ENCODE data around the gene MAP2K7.

DNA sequence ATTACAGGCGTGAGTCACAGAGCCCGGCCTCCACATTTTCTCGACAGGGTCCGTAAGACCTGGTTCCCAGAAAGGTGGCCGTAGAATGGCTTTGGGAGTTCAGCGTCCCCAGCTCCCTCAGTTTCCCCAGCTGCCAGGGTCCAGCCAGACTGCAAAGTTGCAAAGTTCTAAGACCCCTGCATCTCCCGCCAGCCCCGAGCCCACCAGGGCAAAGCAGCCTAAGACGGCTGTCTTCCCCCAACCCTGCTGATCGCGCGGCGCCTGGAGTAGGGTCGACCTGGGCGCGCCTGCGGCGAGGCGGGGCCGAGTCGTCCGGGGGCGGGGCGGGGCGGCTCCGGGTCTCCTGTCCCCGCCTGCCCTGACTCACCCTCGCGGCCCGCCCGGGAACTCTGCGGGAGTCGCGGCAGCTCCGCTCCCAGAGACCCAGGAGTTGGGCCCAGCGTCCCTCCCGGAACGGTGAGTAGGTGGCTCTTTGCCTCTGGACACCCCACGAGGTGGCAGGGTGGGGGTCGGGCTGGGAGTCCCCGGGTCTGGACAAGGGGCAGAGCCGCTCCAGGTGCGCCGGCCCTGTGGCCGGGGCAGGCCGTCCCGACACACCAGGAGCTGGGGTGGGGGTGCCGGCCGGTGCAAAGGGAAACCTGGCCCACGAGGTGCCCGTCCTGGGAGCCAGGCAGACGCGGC lies 15.4 kb upstream of the MAP2K7 start, which contains the start of gene LRRC8E:
- TF ChIP-seq POLR2A (IDR thresholded peaks at IDR 0.05), result no peak
- TF ChIP-seq, protein P1, sequence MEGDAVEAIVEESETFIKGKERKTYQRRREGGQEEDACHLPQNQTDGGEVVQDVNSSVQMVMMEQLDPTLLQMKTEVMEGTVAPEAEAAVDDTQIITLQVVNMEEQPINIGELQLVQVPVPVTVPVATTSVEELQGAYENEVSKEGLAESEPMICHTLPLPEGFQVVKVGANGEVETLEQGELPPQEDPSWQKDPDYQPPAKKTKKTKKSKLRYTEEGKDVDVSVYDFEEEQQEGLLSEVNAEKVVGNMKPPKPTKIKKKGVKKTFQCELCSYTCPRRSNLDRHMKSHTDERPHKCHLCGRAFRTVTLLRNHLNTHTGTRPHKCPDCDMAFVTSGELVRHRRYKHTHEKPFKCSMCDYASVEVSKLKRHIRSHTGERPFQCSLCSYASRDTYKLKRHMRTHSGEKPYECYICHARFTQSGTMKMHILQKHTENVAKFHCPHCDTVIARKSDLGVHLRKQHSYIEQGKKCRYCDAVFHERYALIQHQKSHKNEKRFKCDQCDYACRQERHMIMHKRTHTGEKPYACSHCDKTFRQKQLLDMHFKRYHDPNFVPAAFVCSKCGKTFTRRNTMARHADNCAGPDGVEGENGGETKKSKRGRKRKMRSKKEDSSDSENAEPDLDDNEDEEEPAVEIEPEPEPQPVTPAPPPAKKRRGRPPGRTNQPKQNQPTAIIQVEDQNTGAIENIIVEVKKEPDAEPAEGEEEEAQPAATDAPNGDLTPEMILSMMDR (IDR thresholded peaks at IDR 0.05), result no peak
